Liver (tissue), 9 donors: ENCODE data around the gene TNFSF15. TPM values are rescaled to one million over a fixed set of nuclear protein-coding genes. Genes with fewer than 3 reads are reported as not detected.

Experiments
- DNase-seq: peaks from one replicate; pipeline ENCODE4 v3.0.0-alpha.2; 2017; ENCODE audit warnings: low spot score
- H3K27ac ChIP-seq, 2 donors: one replicate each; pipeline ENCODE4 v1.7.0; 2013; ENCODE audit warnings: inconsistent platforms in 2 of 2, low read length in 2 of 2, control low read depth in 1 of 2, low read depth in 1 of 2, mild to moderate bottlenecking in 1 of 2
- H3K27me3 ChIP-seq, 4 donors: one replicate each; pipeline versions ENCODE4 v1.6.1 to v1.7.0; 2013; ENCODE audit warnings: low read length in 3 of 4, inconsistent platforms in 1 of 4, mild to moderate bottlenecking in 1 of 4, moderate library complexity in 1 of 4; ENCODE audit not compliant: control insufficient read depth in 4 of 4, insufficient read depth in 4 of 4
- H3K36me3 ChIP-seq, 4 donors: one replicate each; pipeline versions ENCODE4 v1.6.1 to v1.7.0; 2013; ENCODE audit warnings: low read length in 3 of 4, mild to moderate bottlenecking in 3 of 4, low read depth in 1 of 4, moderate library complexity in 1 of 4; ENCODE audit not compliant: control insufficient read depth in 4 of 4, insufficient read depth in 3 of 4
- H3K4me1 ChIP-seq, 4 donors: one replicate each; pipeline versions ENCODE4 v1.6.1 to v1.7.0; 2013; ENCODE audit warnings: low read length in 3 of 4, mild to moderate bottlenecking in 3 of 4, moderate library complexity in 1 of 4; ENCODE audit not compliant: control insufficient read depth in 4 of 4, insufficient read depth in 4 of 4
- H3K4me3 ChIP-seq, 3 donors: one replicate each; pipeline versions ENCODE4 v1.6.1 to v1.7.0; 2013; ENCODE audit warnings: low read length in 3 of 3, control low read depth in 1 of 3, low read depth in 1 of 3, mild to moderate bottlenecking in 1 of 3
- H3K9ac ChIP-seq, 2 donors: one replicate each; pipeline ENCODE4 v1.7.0; 2013; ENCODE audit warnings: low read length in 2 of 2, mild to moderate bottlenecking in 2 of 2, moderate library complexity in 2 of 2, control low read depth in 1 of 2, low read depth in 1 of 2
- H3K9me3 ChIP-seq, 4 donors: one replicate each; pipeline versions ENCODE4 v1.6.1 to v1.7.0; 2013; ENCODE audit warnings: low read length in 3 of 4; ENCODE audit not compliant: control insufficient read depth in 4 of 4
- EGR1 ChIP-seq, 2 donors: IDR thresholded peaks; 2 replicates each; pipeline ENCODE4 v1.6.1; 2016 to 2018; ENCODE audit warnings: antibody characterized with exemption in 2 of 2, low read depth in 2 of 2
- FOXA1 ChIP-seq: IDR thresholded peaks from 2 replicates; pipeline ENCODE4 v1.6.1; 2016; ENCODE audit warnings: antibody characterized with exemption
- FOXA2 ChIP-seq: IDR thresholded peaks from 2 replicates; pipeline ENCODE4 v1.6.1; 2016; ENCODE audit warnings: antibody characterized with exemption
- GABPA ChIP-seq, 2 donors: IDR thresholded peaks in 1 of 2; conservative IDR thresholded peaks in 1 of 2; 2 replicates each; pipeline ENCODE4 v1.6.1; 2016; ENCODE audit warnings: antibody characterized with exemption in 2 of 2, mild to moderate bottlenecking in 1 of 2, moderate library complexity in 1 of 2
- HNF4A ChIP-seq, 2 donors: conservative IDR thresholded peaks; 2 replicates each; pipeline ENCODE4 v1.6.1; 2016; ENCODE audit warnings: antibody characterized with exemption in 2 of 2, mild to moderate bottlenecking in 2 of 2
- HNF4G ChIP-seq: IDR thresholded peaks from 2 replicates; pipeline ENCODE4 v1.6.1; 2016; ENCODE audit warnings: antibody characterized with exemption
- JUND ChIP-seq, 2 donors: IDR thresholded peaks; 2 replicates each; pipeline ENCODE4 v1.6.1; 2016; ENCODE audit warnings: antibody characterized with exemption in 2 of 2
- NR2F2 ChIP-seq: IDR thresholded peaks from 2 replicates; pipeline ENCODE4 v1.6.1; 2016; ENCODE audit warnings: antibody characterized with exemption
- RAD21 ChIP-seq, 2 donors: IDR thresholded peaks; 2 replicates each; pipeline ENCODE4 v1.6.1; 2016; ENCODE audit warnings: antibody characterized with exemption in 2 of 2, mild to moderate bottlenecking in 2 of 2
- RXRA ChIP-seq, 2 donors: IDR thresholded peaks; 2 replicates each; pipeline ENCODE4 v1.6.1; 2017 to 2018; ENCODE audit warnings: antibody characterized with exemption in 2 of 2, mild to moderate bottlenecking in 1 of 2
- SP1 ChIP-seq: IDR thresholded peaks from 2 replicates; pipeline ENCODE4 v1.6.1; 2018; ENCODE audit warnings: antibody characterized with exemption, mild to moderate bottlenecking
- TAF1 ChIP-seq: conservative IDR thresholded peaks from 2 replicates; pipeline ENCODE4 v1.6.1; 2016; ENCODE audit warnings: antibody characterized with exemption, mild to moderate bottlenecking
- YY1 ChIP-seq: IDR thresholded peaks from 2 replicates; pipeline ENCODE4 v1.6.1; 2016; ENCODE audit warnings: antibody characterized with exemption, mild to moderate bottlenecking
- WGBS: extraction: QIAGEN DNeasy Blood & Tissue Kit; methylation state at CpG from one replicate; pipeline ENCODE4 v1.1.7; 2013; 5-methylcytosine and 5-hydroxymethylcytosine counted together
- polyA plus RNA-seq, 2 donors: library from polyadenylated mRNA; stranded (reverse) in 1 of 2; unstranded in 1 of 2; fragments of 200-250 nt in 1 of 2; fragments of >200 nt in 1 of 2; fragmentation: Nextera tagmentation in 1 of 2; extraction: Ambion mirVana in 1 of 2; gene quantifications; one replicate each; pipeline versions ENCODE4 v1.2.1 to v1.2.3, GENCODE V29; 2013 to 2015
- total RNA-seq, 2 donors: library from RNA; depleted of rRNA; stranded (reverse); fragments of >200 nt; gene quantifications; one replicate each; pipeline ENCODE4 v1.2.3, GENCODE V29; 2014
- TF ChIP-seq, protein P1 (sequence below): fragments of 150-350 bp; IDR thresholded peaks from 2 replicates; pipeline ENCODE4 v1.5.1; 2017; ENCODE audit warnings: improper control_type of control experiment, low read depth, low read length; ENCODE audit not compliant: missing input control
- TF ChIP-seq, protein P2 (sequence below): IDR thresholded peaks from 2 replicates; pipeline ENCODE4 v1.6.1; 2016; ENCODE audit warnings: antibody characterized with exemption, mild to moderate bottlenecking
- TF ChIP-seq, protein P3 (sequence below): IDR thresholded peaks from 2 replicates; pipeline ENCODE4 v1.6.1; 2016; ENCODE audit warnings: antibody characterized with exemption
- TF ChIP-seq, protein P4 (sequence below): IDR thresholded peaks from 2 replicates; pipeline ENCODE4 v1.6.1; 2016; ENCODE audit warnings: antibody characterized with exemption
- TF ChIP-seq, protein P5 (sequence below): IDR thresholded peaks from 2 replicates; pipeline ENCODE4 v1.6.1; 2016; ENCODE audit warnings: antibody characterized with exemption
- donor health status: healthy.
- donor health status: healthy.
- donor health status: healthy.
- donor health status: healthy.
- donor health status: healthy.

The TNFSF15 gene
- total and polyA plus RNA-seq, 4 donors: 0.01 to 0.42 (median 0.08) TPM; not detected in 1

DNA sequence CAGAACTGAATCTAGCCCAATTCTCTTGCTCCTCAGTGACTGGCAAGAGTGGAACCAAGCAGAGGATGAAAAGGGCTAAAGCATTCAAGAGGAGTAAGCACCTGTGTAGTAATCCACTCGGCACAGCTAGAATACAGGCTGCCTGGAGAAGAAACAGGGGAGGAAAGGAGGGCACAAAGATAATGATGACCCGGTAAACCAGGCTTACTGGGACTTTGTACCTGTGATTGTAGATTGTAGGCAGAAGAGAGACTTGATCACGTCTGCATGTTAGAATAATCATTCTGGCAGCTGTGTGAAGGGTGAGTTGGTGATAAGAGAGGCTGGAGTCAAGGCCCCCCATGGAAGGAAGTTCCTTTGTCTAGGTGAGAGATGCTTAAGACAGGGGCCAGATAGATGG lies 20.6 kb upstream of the TNFSF15 start:
- Histone ChIP-seq H3K27me3 (peaks cover 0 to 2% (median 0%) of the 10 kb centered on the region in 4 donors), H3K9me3 (no peaks in the 10 kb centered on the region), H3K36me3 (no peaks in the 10 kb centered on the region), H3K9ac (no peak overlapping the region), H3K4me3 (no peak overlapping the region), H3K4me1 (no peaks in the 10 kb centered on the region), H3K27ac (no peak overlapping the region)
- WGBS: 71% methylated on average over 3 of the region's 3 CpGs
- TF ChIP-seq, protein P1, sequence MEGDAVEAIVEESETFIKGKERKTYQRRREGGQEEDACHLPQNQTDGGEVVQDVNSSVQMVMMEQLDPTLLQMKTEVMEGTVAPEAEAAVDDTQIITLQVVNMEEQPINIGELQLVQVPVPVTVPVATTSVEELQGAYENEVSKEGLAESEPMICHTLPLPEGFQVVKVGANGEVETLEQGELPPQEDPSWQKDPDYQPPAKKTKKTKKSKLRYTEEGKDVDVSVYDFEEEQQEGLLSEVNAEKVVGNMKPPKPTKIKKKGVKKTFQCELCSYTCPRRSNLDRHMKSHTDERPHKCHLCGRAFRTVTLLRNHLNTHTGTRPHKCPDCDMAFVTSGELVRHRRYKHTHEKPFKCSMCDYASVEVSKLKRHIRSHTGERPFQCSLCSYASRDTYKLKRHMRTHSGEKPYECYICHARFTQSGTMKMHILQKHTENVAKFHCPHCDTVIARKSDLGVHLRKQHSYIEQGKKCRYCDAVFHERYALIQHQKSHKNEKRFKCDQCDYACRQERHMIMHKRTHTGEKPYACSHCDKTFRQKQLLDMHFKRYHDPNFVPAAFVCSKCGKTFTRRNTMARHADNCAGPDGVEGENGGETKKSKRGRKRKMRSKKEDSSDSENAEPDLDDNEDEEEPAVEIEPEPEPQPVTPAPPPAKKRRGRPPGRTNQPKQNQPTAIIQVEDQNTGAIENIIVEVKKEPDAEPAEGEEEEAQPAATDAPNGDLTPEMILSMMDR: no peak
- TF ChIP-seq, protein P2, sequence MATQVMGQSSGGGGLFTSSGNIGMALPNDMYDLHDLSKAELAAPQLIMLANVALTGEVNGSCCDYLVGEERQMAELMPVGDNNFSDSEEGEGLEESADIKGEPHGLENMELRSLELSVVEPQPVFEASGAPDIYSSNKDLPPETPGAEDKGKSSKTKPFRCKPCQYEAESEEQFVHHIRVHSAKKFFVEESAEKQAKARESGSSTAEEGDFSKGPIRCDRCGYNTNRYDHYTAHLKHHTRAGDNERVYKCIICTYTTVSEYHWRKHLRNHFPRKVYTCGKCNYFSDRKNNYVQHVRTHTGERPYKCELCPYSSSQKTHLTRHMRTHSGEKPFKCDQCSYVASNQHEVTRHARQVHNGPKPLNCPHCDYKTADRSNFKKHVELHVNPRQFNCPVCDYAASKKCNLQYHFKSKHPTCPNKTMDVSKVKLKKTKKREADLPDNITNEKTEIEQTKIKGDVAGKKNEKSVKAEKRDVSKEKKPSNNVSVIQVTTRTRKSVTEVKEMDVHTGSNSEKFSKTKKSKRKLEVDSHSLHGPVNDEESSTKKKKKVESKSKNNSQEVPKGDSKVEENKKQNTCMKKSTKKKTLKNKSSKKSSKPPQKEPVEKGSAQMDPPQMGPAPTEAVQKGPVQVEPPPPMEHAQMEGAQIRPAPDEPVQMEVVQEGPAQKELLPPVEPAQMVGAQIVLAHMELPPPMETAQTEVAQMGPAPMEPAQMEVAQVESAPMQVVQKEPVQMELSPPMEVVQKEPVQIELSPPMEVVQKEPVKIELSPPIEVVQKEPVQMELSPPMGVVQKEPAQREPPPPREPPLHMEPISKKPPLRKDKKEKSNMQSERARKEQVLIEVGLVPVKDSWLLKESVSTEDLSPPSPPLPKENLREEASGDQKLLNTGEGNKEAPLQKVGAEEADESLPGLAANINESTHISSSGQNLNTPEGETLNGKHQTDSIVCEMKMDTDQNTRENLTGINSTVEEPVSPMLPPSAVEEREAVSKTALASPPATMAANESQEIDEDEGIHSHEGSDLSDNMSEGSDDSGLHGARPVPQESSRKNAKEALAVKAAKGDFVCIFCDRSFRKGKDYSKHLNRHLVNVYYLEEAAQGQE: no peak
- TF ChIP-seq NR2F2 (no peak), EGR1 (IDR thresholded peaks at IDR 0.05; ENCODE audit: low read depth in 2 of 2) (no peak), HNF4A (conservative IDR thresholded peaks at IDR 0.05) (no peak), FOXA2 (no peak), TAF1 (no peak)
- no peak for DNase-seq

DNA sequence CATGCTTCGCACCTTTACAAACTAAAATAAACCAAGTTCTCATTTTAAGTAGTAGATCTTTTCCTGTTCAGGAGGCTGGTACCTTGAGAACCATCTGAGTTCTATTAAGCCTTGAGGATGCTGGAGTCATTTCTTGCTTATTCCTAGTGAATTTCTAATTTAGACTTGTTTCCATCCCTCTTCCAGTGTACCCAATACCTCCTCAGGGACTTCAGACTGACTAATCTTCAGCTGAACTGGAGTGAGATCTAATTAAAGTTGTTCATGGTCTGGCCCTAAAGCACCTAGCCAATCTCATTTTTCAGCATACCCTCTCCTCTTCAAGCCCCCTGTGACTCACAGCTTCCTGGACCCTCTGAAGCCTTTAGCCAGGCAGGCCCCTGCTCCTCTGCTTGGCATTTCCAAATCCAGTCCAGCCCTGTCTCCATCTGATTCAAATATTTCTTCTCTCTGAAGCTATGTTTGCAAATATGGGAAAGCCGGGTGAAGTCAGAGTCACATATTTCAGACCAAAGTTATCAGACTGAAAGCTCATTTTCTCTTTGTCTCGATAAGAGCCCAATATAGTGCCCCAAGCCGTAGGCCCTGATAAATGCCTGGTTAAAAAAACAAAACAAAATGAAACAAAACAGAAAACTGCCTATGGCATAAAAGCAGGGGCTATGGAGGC lies 19.4 kb upstream of the TNFSF15 start:
- H3K27me3 ChIP-seq: peaks cover 0 to 2% (median 0%) of the 10 kb centered on the region in 4 donors
- no peaks in the 10 kb centered on the region for H3K36me3 ChIP-seq
- H3K27ac ChIP-seq: no peak overlapping the region
- no peak for DNase-seq
- H3K9me3 ChIP-seq: no peaks in the 10 kb centered on the region
- WGBS: 81% methylated on average over 4 of the region's 4 CpGs
- no peaks in the 10 kb centered on the region for H3K4me1 ChIP-seq
- no peak overlapping the region for H3K4me3 ChIP-seq
- H3K9ac ChIP-seq: no peak overlapping the region
- TF ChIP-seq FOXA2: no peak
- TF ChIP-seq YY1: no peak
- TF ChIP-seq JUND (IDR thresholded peaks at IDR 0.05): no peak
- no peak for TF ChIP-seq EGR1 (IDR thresholded peaks at IDR 0.05; ENCODE audit: low read depth in 2 of 2)
- TF ChIP-seq FOXA1: no peak
- no peak for TF ChIP-seq HNF4G
- TF ChIP-seq RAD21 (IDR thresholded peaks at IDR 0.05): no peak
- TF ChIP-seq GABPA (IDR thresholded peaks at IDR 0.05 in 1 of 2, conservative IDR thresholded peaks at IDR 0.05 in 1 of 2): no peak
- TF ChIP-seq, protein P3, sequence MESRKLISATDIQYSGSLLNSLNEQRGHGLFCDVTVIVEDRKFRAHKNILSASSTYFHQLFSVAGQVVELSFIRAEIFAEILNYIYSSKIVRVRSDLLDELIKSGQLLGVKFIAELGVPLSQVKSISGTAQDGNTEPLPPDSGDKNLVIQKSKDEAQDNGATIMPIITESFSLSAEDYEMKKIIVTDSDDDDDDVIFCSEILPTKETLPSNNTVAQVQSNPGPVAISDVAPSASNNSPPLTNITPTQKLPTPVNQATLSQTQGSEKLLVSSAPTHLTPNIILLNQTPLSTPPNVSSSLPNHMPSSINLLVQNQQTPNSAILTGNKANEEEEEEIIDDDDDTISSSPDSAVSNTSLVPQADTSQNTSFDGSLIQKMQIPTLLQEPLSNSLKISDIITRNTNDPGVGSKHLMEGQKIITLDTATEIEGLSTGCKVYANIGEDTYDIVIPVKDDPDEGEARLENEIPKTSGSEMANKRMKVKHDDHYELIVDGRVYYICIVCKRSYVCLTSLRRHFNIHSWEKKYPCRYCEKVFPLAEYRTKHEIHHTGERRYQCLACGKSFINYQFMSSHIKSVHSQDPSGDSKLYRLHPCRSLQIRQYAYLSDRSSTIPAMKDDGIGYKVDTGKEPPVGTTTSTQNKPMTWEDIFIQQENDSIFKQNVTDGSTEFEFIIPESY: no peak
- TF ChIP-seq, protein P4, sequence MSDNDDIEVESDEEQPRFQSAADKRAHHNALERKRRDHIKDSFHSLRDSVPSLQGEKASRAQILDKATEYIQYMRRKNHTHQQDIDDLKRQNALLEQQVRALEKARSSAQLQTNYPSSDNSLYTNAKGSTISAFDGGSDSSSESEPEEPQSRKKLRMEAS: no peak
- TF ChIP-seq, protein P5, sequence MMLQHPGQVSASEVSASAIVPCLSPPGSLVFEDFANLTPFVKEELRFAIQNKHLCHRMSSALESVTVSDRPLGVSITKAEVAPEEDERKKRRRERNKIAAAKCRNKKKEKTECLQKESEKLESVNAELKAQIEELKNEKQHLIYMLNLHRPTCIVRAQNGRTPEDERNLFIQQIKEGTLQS: no peak
- TF ChIP-seq RXRA (IDR thresholded peaks at IDR 0.05): no peak
- TF ChIP-seq NR2F2: no peak
- no peak for TF ChIP-seq SP1
- TF ChIP-seq, protein P1: no peak
- TF ChIP-seq, protein P2: no peak
